Panc1 (cell line): ENCODE measurements around the gene TXK. TPM values are rescaled to one million over a fixed set of nuclear protein-coding genes. Genes with fewer than 3 reads are reported as not detected.

Source experiments
- ATAC-seq: fragments of 200-7000 bp; cut with Tn5 transposase; 2 replicates; pipeline ENCODE4 v1.9.1; 2020; ENCODE audit warnings: mild to moderate bottlenecking, moderate library complexity
- BruUV-seq: library from RNA; stranded (reverse); fragments of 400-500 nt; replicated peaks from 2 replicates; lab custom pipeline; 2021; lab: Mats Ljungman, UMichigan
- CTCF ChIA-PET: fragments of 300-600 bp; sonication (Branson Sonifier 250); formaldehyde crosslinking; loops from one replicate; lab custom pipeline; 2022; ENCODE audit warnings: antibody characterized with exemption; lab: Charles Lee
- POLR2A ChIA-PET: fragments of 300-600 bp; sonication (Branson Sonifier 250); formaldehyde crosslinking; loops from one replicate; lab custom pipeline; 2022; ENCODE audit warnings: antibody characterized with exemption; lab: Charles Lee
- DNase-seq: peaks from one replicate; pipeline ENCODE4 v3.0.0-alpha.2; 2010; ENCODE audit warnings: low read depth, low spot score
- H3K27ac ChIP-seq: 2 replicates; pipeline ENCODE4 v1.5.1; 2011; ENCODE audit warnings: mild to moderate bottlenecking, low read length, inconsistent platforms
- H3K27me3 ChIP-seq: fragments of 200-500 bp; sonication (Bioruptor generic); 2 replicates; pipeline ENCODE4 v1.6.0; 2014; ENCODE audit warnings: low read length, inconsistent platforms; ENCODE audit not compliant: control insufficient read depth, insufficient read depth
- H3K36me3 ChIP-seq: fragments of 200-500 bp; sonication (Bioruptor generic); 2 replicates; pipeline ENCODE4 v1.5.1; 2014; ENCODE audit warnings: inconsistent platforms, mild to moderate bottlenecking, low read length, moderate library complexity; ENCODE audit not compliant: control insufficient read depth, insufficient read depth
- H3K4me1 ChIP-seq: 2 replicates; pipeline ENCODE4 v1.5.1; 2011; ENCODE audit warnings: inconsistent platforms, mild to moderate bottlenecking, low read length, moderate library complexity; ENCODE audit not compliant: control insufficient read depth, insufficient read depth
- H3K4me3 ChIP-seq, 2 experiments: 2 replicates each; pipeline ENCODE4 v1.5.1; 2011 to 2012; ENCODE audit warnings: low read depth in 2 of 2, low read length in 2 of 2, mild to moderate bottlenecking in 2 of 2, inconsistent platforms in 1 of 2, moderate library complexity in 1 of 2
- H3K9me3 ChIP-seq: fragments of 200-500 bp; sonication (Bioruptor generic); 2 replicates; pipeline ENCODE4 v1.5.1; 2014; ENCODE audit warnings: low read depth, mild to moderate bottlenecking, inconsistent platforms, low read length, moderate library complexity; ENCODE audit not compliant: control insufficient read depth, insufficient read depth
- CTCF ChIP-seq: fragments of 450-650 bp; IDR thresholded peaks from 2 replicates; pipeline ENCODE4 v1.5.1; 2017; ENCODE audit warnings: mild to moderate bottlenecking
- POLR2AphosphoS5 ChIP-seq: IDR thresholded peaks from 2 replicates; pipeline ENCODE4 v1.6.1; 2012; ENCODE audit warnings: mild to moderate bottlenecking, low read depth, low read length, moderate library complexity
- SIN3A ChIP-seq: IDR thresholded peaks from 2 replicates; pipeline ENCODE4 v1.6.1; 2012; ENCODE audit warnings: low read depth, mild to moderate bottlenecking, low read length, moderate library complexity, borderline replicate concordance; ENCODE audit not compliant: insufficient read depth
- TCF7L2 ChIP-seq: IDR thresholded peaks from 2 replicates; pipeline ENCODE4 v1.6.1; 2011; ENCODE audit warnings: mild to moderate bottlenecking, low read depth, low read length, inconsistent platforms
- in situ Hi-C: cut with HindIII; loops from 2 replicates; pipeline ENCODE4 v1.10.0; 2016; ENCODE audit warnings: low sequenced_read_pairs, low pct_unique_long_range_greater_than_20kb
- intact Hi-C: fragments of 100-400 bp; cut with micrococcal nuclease; formaldehyde crosslinking; loops from one replicate; pipeline ENCODE4 v1.10.0; 2022; ENCODE audit not compliant: unreplicated experiment
- total RNA-seq: library from RNA; stranded (reverse); gene quantifications from one replicate; pipeline ENCODE4 v1.2.1, GENCODE V29; 2021; ENCODE audit not compliant: unreplicated experiment
- TF ChIP-seq, protein P1 (sequence below), 2 experiments: IDR thresholded peaks; 2 replicates each; pipeline ENCODE4 v1.6.1; 2011 to 2012; ENCODE audit warnings: low read depth in 2 of 2, control low read depth in 1 of 2, low read length in 1 of 2, mild to moderate bottlenecking in 1 of 2, moderate library complexity in 1 of 2; ENCODE audit not compliant: insufficient read depth in 1 of 2

The TXK gene
- total RNA-seq, 1 experiment from 2014 or later, result 0.26 TPM

DNA sequence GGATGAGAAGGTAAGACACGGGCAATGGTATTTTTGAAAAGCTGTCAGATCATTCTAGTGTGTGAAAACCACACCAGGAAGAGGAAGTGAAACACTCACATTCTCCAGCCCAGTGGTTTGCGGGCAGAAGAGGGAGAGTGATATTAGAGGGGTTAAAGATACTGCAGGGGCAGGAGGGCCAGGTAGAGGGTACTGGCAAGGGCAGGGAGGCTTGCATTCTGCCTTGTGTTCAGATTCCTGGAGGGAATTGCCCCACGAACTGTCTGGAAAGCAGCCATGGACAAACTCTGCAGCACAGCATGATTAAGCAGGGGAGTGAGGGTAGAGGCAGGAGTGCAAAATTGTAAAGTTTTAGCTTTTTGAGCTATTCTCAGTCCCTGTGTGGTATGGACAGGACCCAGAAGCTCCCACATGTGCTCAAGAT, 86.6 kb downstream of the TXK start:
- TF ChIP-seq TCF7L2 (no peak), SIN3A (no peak), POLR2AphosphoS5 (no peak), CTCF (no peak)
- TF ChIP-seq, protein P1, sequence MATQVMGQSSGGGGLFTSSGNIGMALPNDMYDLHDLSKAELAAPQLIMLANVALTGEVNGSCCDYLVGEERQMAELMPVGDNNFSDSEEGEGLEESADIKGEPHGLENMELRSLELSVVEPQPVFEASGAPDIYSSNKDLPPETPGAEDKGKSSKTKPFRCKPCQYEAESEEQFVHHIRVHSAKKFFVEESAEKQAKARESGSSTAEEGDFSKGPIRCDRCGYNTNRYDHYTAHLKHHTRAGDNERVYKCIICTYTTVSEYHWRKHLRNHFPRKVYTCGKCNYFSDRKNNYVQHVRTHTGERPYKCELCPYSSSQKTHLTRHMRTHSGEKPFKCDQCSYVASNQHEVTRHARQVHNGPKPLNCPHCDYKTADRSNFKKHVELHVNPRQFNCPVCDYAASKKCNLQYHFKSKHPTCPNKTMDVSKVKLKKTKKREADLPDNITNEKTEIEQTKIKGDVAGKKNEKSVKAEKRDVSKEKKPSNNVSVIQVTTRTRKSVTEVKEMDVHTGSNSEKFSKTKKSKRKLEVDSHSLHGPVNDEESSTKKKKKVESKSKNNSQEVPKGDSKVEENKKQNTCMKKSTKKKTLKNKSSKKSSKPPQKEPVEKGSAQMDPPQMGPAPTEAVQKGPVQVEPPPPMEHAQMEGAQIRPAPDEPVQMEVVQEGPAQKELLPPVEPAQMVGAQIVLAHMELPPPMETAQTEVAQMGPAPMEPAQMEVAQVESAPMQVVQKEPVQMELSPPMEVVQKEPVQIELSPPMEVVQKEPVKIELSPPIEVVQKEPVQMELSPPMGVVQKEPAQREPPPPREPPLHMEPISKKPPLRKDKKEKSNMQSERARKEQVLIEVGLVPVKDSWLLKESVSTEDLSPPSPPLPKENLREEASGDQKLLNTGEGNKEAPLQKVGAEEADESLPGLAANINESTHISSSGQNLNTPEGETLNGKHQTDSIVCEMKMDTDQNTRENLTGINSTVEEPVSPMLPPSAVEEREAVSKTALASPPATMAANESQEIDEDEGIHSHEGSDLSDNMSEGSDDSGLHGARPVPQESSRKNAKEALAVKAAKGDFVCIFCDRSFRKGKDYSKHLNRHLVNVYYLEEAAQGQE (IDR thresholded peaks at IDR 0.05; ENCODE audit: insufficient read depth in 1 of 2, low read depth in 2 of 2, low read length in 1 of 2), result no peak
- no peaks in the 10 kb centered on the region for H3K4me1 ChIP-seq
- no peak overlapping the region for H3K4me3 ChIP-seq
- DNase-seq, result no peak
- CTCF ChIA-PET, result no interaction called here
- POLR2A ChIA-PET, result no interaction called here
- no peak for ATAC-seq
- no peaks in the 10 kb centered on the region for H3K36me3 ChIP-seq
- H3K27me3 ChIP-seq, result no peaks in the 10 kb centered on the region
- in situ Hi-C loops (no loop called here), intact Hi-C loops (no loop called here)
- no TSS peak for BruUV-seq
- H3K27ac ChIP-seq, result no peak overlapping the region
- no peaks in the 10 kb centered on the region for H3K9me3 ChIP-seq

DNA sequence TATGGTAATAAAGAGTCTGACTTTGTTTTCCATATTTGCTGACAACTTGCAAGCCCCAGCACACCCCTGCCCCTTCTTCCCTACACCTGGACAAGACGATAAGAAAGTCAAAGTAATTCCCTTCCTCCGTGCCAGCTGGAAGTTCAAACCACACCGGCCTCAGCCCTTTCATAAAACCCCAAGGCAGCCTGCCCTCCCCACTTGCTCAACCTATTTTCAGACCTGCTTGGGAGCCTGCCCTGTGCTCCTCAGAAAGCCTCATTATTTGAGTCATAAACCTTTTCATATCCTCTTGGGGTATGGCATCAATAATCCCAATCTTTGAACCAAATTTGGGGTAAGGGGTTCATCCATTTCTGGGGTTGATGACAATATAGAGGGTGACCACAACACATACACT, 88.0 kb downstream of the TXK start:
- in situ Hi-C loops, result no loop called here
- DNase-seq (no peak), ATAC-seq (no peak)
- TF ChIP-seq, protein P1 (IDR thresholded peaks at IDR 0.05; ENCODE audit: insufficient read depth in 1 of 2, low read depth in 2 of 2, low read length in 1 of 2), result no peak
- TF ChIP-seq POLR2AphosphoS5 (no peak), SIN3A (no peak), CTCF (no peak), TCF7L2 (no peak)
- no TSS peak for BruUV-seq
- ChIA-PET CTCF (no interaction called here), POLR2A (no interaction called here)
- intact Hi-C loops, result no loop called here
- Histone ChIP-seq H3K27me3 (no peaks in the 10 kb centered on the region), H3K4me1 (no peaks in the 10 kb centered on the region), H3K36me3 (no peaks in the 10 kb centered on the region), H3K9me3 (no peaks in the 10 kb centered on the region), H3K27ac (no peak overlapping the region), H3K4me3 (no peak overlapping the region)
